GM21737 (cell line): ENCODE data around the gene EBF4.

ENCODE experiments used
- ATAC-seq: cut with Tn5 transposase; IDR thresholded peaks from one replicate; pipeline ENCODE4 v1.9.1; 2021; ENCODE audit warnings: mild to moderate bottlenecking, moderate library complexity; ENCODE audit not compliant: unreplicated experiment

EBF4 gene

GRCh38 chr20:2699775-2700413 lies 7.3 kb downstream of the EBF4 start:
- ATAC-seq: no peak

GRCh38 chr20:2700913-2701620 lies 8.5 kb downstream of the EBF4 start:
- ATAC-seq: no peak

GRCh38 chr20:2701671-2702081 lies 9.1 kb downstream of the EBF4 start:
- no peak for ATAC-seq

GRCh38 chr20:2703716-2704475 lies 11.3 kb downstream of the EBF4 start:
- no peak for ATAC-seq

GRCh38 chr20:2705931-2706645 lies 13.5 kb downstream of the EBF4 start:
- ATAC-seq: no peak

GRCh38 chr20:2706688-2707352 lies 14.2 kb downstream of the EBF4 start:
- no peak for ATAC-seq

GRCh38 chr20:2707353-2708072 lies 14.9 kb downstream of the EBF4 start:
- ATAC-seq: no peak

- no peak for ATAC-seq
Measured at GRCh38 chr20:2708073-2708415, 15.5 kb downstream of the EBF4 start.

GRCh38 chr20:2708665-2709064 lies 16.1 kb downstream of the EBF4 start:
- no peak for ATAC-seq

GRCh38 chr20:2709205-2709981 lies 16.8 kb downstream of the EBF4 start:
- no peak for ATAC-seq

- no peak for ATAC-seq
Measured at GRCh38 chr20:2713285-2713684, 20.7 kb downstream of the EBF4 start.

- no peak for ATAC-seq
Measured at GRCh38 chr20:2729251-2729713, 36.7 kb downstream of the EBF4 start.

- no peak for ATAC-seq
Measured at GRCh38 chr20:2729791-2730190, 37.2 kb downstream of the EBF4 start.

GRCh38 chr20:2734899-2735298 lies 42.3 kb downstream of the EBF4 start:
- no peak for ATAC-seq

GRCh38 chr20:2736441-2736840 lies 43.9 kb downstream of the EBF4 start:
- ATAC-seq: no peak

GRCh38 chr20:2738331-2739041 lies 45.9 kb downstream of the EBF4 start:
- ATAC-seq: no peak

GRCh38 chr20:2739042-2739398 lies 46.4 kb downstream of the EBF4 start:
- ATAC-seq: no peak

- no peak for ATAC-seq
Measured at GRCh38 chr20:2740702-2741101, 48.1 kb downstream of the EBF4 start.

- no peak for ATAC-seq
Measured at GRCh38 chr20:2741463-2741862, 48.9 kb downstream of the EBF4 start.
